K562 (cell line): ENCODE measurements around the gene ARAP1. TPM values are rescaled to one million over a fixed set of nuclear protein-coding genes. Genes with fewer than 3 reads are reported as not detected.

Experiments used
- BCOR ChIP-seq: fragments of 450-650 bp; IDR thresholded peaks from 2 replicates; pipeline ENCODE4 v1.6.1; 2016
- BRCA1 ChIP-seq, 2 experiments: fragments of 450-650 bp in 1 of 2; sonication (generic) in 1 of 2; formaldehyde crosslinking in 1 of 2; IDR thresholded peaks; 2 replicates each; pipeline versions ENCODE4 v1.5.0 to v1.6.1; 2017 to 2020; ENCODE audit warnings: mild to moderate bottlenecking in 1 of 2, missing genetic modification reagents in 1 of 2
- CBFA2T3 ChIP-seq: fragments of 450-650 bp; IDR thresholded peaks from 2 replicates; pipeline ENCODE4 v1.6.1; 2017
- CHD1 ChIP-seq: fragments of 200-600 bp; sonication (generic); IDR thresholded peaks from one replicate; pipeline ENCODE4 v1.6.1; 2012; ENCODE audit warnings: mild to moderate bottlenecking, moderate library complexity, low read length, inconsistent platforms
- CTCFL ChIP-seq: IDR thresholded peaks from 2 replicates; pipeline ENCODE4 v1.6.1; 2011; ENCODE audit warnings: borderline replicate concordance, low read depth, mild to moderate bottlenecking, moderate library complexity, low read length; ENCODE audit not compliant: insufficient read depth, poor library complexity, severe bottlenecking
- DDX20 ChIP-seq: fragments of 450-650 bp; IDR thresholded peaks from 2 replicates; pipeline ENCODE4 v1.6.1; 2016; ENCODE audit warnings: missing genetic modification characterization, low read depth, mild to moderate bottlenecking, missing compliant biosample characterization, moderate library complexity
- DMBX1 ChIP-seq: fragments of 250-450 bp; sonication (Bioruptor Pico); IDR thresholded peaks from 2 replicates; pipeline ENCODE4 v1.8.0; 2022; ENCODE audit warnings: inconsistent platforms, mild to moderate bottlenecking, moderate library complexity, borderline replicate concordance
- ELF4 ChIP-seq: fragments of 450-650 bp; formaldehyde crosslinking; IDR thresholded peaks from 2 replicates; pipeline ENCODE4 v1.4.0; 2022; ENCODE audit warnings: missing genetic modification characterization
- HDAC3 ChIP-seq: fragments of 450-650 bp; IDR thresholded peaks from 2 replicates; pipeline ENCODE4 v1.6.1; 2018; ENCODE audit warnings: borderline replicate concordance, mild to moderate bottlenecking, moderate library complexity; ENCODE audit not compliant: partially characterized antibody
- JUN ChIP-seq, 2 experiments: sonication (generic) in 1 of 2; formaldehyde crosslinking in 1 of 2; IDR thresholded peaks; 2 replicates each; pipeline versions ENCODE4 v1.6.1 to v1.8.0; 2012 to 2022; ENCODE audit warnings: borderline replicate concordance in 2 of 2, mild to moderate bottlenecking in 2 of 2, improper control_type of control experiment in 1 of 2, low read depth in 1 of 2, low read length in 1 of 2, missing genetic modification reagents in 1 of 2
- KDM5B ChIP-seq: fragments of 200-600 bp; sonication (generic); IDR thresholded peaks from 2 replicates; pipeline ENCODE4 v1.6.1; 2012; ENCODE audit warnings: low read depth, mild to moderate bottlenecking, moderate library complexity, low read length, control low read depth, inconsistent platforms; ENCODE audit not compliant: insufficient replicate concordance
- MED1 ChIP-seq: sonication (generic); formaldehyde crosslinking; IDR thresholded peaks from 2 replicates; pipeline ENCODE4 v1.8.1; 2023; ENCODE audit warnings: missing genetic modification reagents, borderline replicate concordance
- NFRKB ChIP-seq: fragments of 450-650 bp; IDR thresholded peaks from 2 replicates; pipeline ENCODE4 v1.6.1; 2016; ENCODE audit warnings: low read depth
- NR2C2 ChIP-seq, 2 experiments: fragments of 200-800 bp in 1 of 2; sonication (Bioruptor generic) in 1 of 2; sonication (generic) in 1 of 2; formaldehyde crosslinking in 1 of 2; IDR thresholded peaks; 2 replicates each; pipeline versions ENCODE4 v1.6.1 to v1.8.0; 2016 to 2022; ENCODE audit warnings: mild to moderate bottlenecking in 1 of 2, missing compliant biosample characterization in 1 of 2, missing genetic modification characterization in 1 of 2, missing genetic modification reagents in 1 of 2
- NR4A1 ChIP-seq, 2 experiments: fragments of 250-450 bp in 1 of 2; fragments of 450-650 bp in 1 of 2; sonication (Bioruptor Pico) in 1 of 2; IDR thresholded peaks; 2 replicates each; pipeline versions ENCODE4 v1.4.0 to v1.6.1; 2016 to 2020; ENCODE audit warnings: mild to moderate bottlenecking in 2 of 2, missing compliant biosample characterization in 1 of 2, missing genetic modification characterization in 1 of 2, moderate library complexity in 1 of 2
- SMAD3 ChIP-seq: fragments of 450-650 bp; formaldehyde crosslinking; conservative IDR thresholded peaks from 2 replicates; pipeline ENCODE4 v1.4.0; 2020; ENCODE audit warnings: mild to moderate bottlenecking
- SRSF3 ChIP-seq: fragments of 200-400 bp; formaldehyde crosslinking; IDR thresholded peaks from 2 replicates; pipeline ENCODE4 v1.6.1; 2016; ENCODE audit warnings: mild to moderate bottlenecking, low read length, moderate library complexity; ENCODE audit not compliant: insufficient read depth
- STAG1 ChIP-seq: sonication (generic); formaldehyde crosslinking; IDR thresholded peaks from 2 replicates; pipeline ENCODE4 v1.5.0; 2020; ENCODE audit warnings: missing genetic modification reagents, borderline replicate concordance
- TRIM24 ChIP-seq, 2 experiments: fragments of 450-650 bp; IDR thresholded peaks; 2 replicates each; pipeline ENCODE4 v1.6.1; 2016
- ZMIZ1 ChIP-seq, 2 experiments: fragments of 150-350 bp in 1 of 2; IDR thresholded peaks; 2 replicates each; pipeline ENCODE4 v1.6.1; 2012 to 2016; ENCODE audit warnings: low read depth in 2 of 2, low read length in 2 of 2, mild to moderate bottlenecking in 1 of 2, moderate library complexity in 1 of 2
- ZNF57 ChIP-seq: fragments of 450-650 bp; formaldehyde crosslinking; IDR thresholded peaks from 2 replicates; pipeline ENCODE4 v1.4.0; 2020; ENCODE audit warnings: mild to moderate bottlenecking, moderate library complexity
- polyA plus RNA-seq, 8 experiments: library from polyadenylated mRNA; depleted of rRNA in 4 of 8; stranded (reverse) in 5 of 8; unstranded in 3 of 8; fragments of >200 nt; fragmentation: Nextera tagmentation in 2 of 8; fragmentation: Illumina TruSeq in 1 of 8; extraction: Ambion mirVana in 2 of 8; extraction: Trizol in 1 of 8; gene quantifications; 2 replicates each; pipeline versions ENCODE4 v1.2.1 to v1.2.3, GENCODE V29; 2011 to 2014; ENCODE audit warnings: inconsistent platforms in 1 of 8, missing spikeins in 1 of 8
- total RNA-seq, 7 experiments: library from RNA; depleted of rRNA in 6 of 7; stranded (reverse); fragments of >200 nt in 6 of 7; fragmentation: Illumina TruSeq in 2 of 7; extraction: Trizol in 2 of 7; gene quantifications; 2 replicates each; pipeline versions ENCODE4 v1.2.1 to v1.2.3, GENCODE V29; 2011 to 2021; ENCODE audit warnings: low replicate concordance in 1 of 7

The ARAP1 gene
- total and polyA plus RNA-seq, 9 of the 15 experiments (the other 6 are each of a cell fraction or from before 2014, with no cell fraction given) = 0.23 to 67.0 (median 24.6) TPM

DNA sequence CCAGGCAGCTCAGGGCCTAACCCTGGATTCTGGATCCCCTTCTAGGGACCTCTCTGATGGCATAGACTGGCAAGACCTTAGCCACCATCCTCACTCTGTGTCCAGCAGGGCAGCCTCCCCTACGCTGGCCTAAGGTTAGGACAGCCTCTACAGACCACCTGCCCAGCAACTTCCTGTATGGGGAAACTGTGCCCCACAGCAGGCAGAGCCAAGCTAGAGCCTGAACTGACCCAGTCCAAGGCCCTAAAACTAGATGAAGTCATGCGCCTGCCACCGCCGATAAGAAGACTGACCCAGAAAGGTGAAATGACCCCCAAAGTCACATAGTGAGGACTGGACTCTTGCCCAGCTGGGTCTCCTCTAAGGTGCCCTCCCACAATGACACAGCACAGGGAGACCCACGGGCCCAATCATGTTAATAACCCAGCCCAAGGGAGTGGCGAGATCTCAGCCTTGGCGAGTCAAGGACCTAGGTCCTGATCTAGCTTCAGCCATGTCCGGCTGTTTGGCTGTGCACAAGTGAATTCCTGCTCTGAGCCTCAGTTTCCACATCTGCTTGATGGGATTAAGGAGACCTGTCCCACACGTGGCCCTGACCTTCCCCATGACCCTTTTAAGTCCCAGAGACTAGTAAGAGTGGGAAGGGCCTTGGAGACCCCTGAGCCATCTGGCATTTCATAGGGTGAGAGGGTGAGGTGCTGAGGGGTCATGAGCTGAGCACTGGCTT is 24.1 kb upstream of the ARAP1 start (continued):
- TF ChIP-seq CTCFL (no peak), CBFA2T3 (peak; percentile 93), ZNF57 (0 out of 2 replicates have a peak, but pooled peaks have one; percentile 59), MED1 (CRISPR knock-in tag) (no peak), STAG1 (no peak), KDM5B (peak; percentile 61), ELF4 (peak; percentile 48; the same call in 1 of the 2 replicates), TRIM24 (IDR thresholded peaks at IDR 0.05) (peak; percentile 63 to 82; a peak in 3 of 4 replicates), DMBX1 (CRISPR knock-in tag) (peak; percentile 91), ZMIZ1 (IDR thresholded peaks at IDR 0.05; ENCODE audit: low read depth in 2 of 2, low read length in 2 of 2) (peak in 1 of 2 experiments; percentile 60; a peak in 1 of 4 replicates), SRSF3 (no peak), DDX20 (tag) (no peak), NFRKB (peak; percentile 87), SMAD3 (CRISPR knock-in tag) (no peak), BCOR (peak; percentile 81; the same call in 1 of the 2 replicates), JUN (IDR thresholded peaks at IDR 0.05; ENCODE audit: borderline replicate concordance, low read depth, low read length) (peak; percentile 86), JUN (CRISPR knock-in tag; IDR thresholded peaks at IDR 0.05; ENCODE audit: borderline replicate concordance) (no peak), NR4A1 (CRISPR knock-in tag; IDR thresholded peaks at IDR 0.05) (peak; percentile 93; the same call in 1 of the 2 replicates), NR4A1 (tag; IDR thresholded peaks at IDR 0.05) (peak; percentile 74), HDAC3 (no peak), CHD1 (peak; percentile 81), NR2C2 (CRISPR knock-in tag; IDR thresholded peaks at IDR 0.05) (no peak), NR2C2 (tag; IDR thresholded peaks at IDR 0.05) (peak; percentile 92), BRCA1 (IDR thresholded peaks at IDR 0.05) (no peak), BRCA1 (CRISPR knock-in tag; IDR thresholded peaks at IDR 0.05) (no peak)
